ENCODE measurements around the gene SMU1. TPM values are rescaled to one million over a fixed set of nuclear protein-coding genes. Genes with fewer than 3 reads are reported as not detected.

The SMU1 gene
- total and polyA plus RNA-seq, 2 of the 13 experiments (the other 11 are each of a cell fraction or from before 2014, with no cell fraction given) = 12.9 to 36.6 TPM

DNA sequence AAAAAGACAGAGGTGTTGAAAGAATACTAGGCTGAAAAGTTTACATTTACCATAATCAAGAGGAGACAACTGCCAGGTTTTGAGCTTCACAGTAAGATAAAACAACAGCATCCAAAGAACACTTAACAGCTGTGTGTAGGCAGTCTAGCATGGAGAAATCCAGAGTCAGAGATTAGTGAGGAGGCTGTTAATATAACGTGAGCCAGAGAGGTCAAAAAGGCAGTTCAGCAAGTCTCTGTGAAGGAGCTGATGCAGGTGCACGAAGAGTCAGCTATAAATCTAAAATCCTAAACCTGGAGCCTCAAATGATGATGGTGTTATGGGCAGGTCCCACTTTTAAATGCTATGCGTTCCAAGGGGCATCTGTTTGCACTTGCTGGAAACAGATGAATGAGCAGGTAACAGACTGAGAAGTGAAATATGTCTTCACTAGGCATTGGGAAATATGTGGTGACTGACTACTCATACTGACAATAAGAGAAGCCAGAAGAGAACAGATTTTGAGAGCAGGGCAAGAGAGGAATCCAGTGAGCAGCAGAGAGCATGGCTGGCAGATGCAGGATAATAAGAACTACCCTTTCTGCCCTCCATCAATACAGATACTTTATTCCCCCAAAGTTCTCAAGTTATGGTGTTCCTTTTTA lies 83.8 kb downstream of the SMU1 start:
- no peak for FAIRE-seq
- BruUV-seq (replicated peaks) = no TSS peak
- H3K36me3 ChIP-seq (replicated peaks in 1 of 2; ENCODE audit: control insufficient read depth in 1 of 2, insufficient read depth in 2 of 2, low read length in 2 of 2) = peaks cover 8 to 46% of the 10 kb centered on the region in 2 experiments; a peak in 4 of 5 replicates
- POLR2A ChIA-PET = interaction anchor here (0.5 kb wide), 1 partner anchor 8 kb away, joined by 3 read pairs; no protein-coding TSS in a partner anchor
- CTCF ChIA-PET (ENCODE audit: low intra/inter-chr PET ratio, low total read pairs) = no interaction called here
- H3K27me3 ChIP-seq (ENCODE audit: control insufficient read depth in 1 of 2, insufficient read depth in 2 of 2, low read length in 2 of 2) = no peaks in the 10 kb centered on the region
- WGBS (ENCODE audit: low lambda C conversion rate) = 100% methylated on average over 3 of the region's 3 CpGs
- H3K4me2 ChIP-seq (ENCODE audit: low read depth, low read length) = no peak overlapping the region
- no peak overlapping the region for H3K4me3 ChIP-seq (replicated peaks in 1 of 3; ENCODE audit: insufficient read depth in 1 of 3, low read depth in 2 of 3, low read length in 3 of 3)
- H3K9ac ChIP-seq (ENCODE audit: insufficient read depth, low read depth, low read length) = no peak overlapping the region
- peaks cover 27% of the 10 kb centered on the region for H3K79me2 ChIP-seq (ENCODE audit: insufficient read depth, low read length)
- in situ Hi-C loops (cut with HindIII; ENCODE audit: extremely low pct_ligation_motif_present, low pct_unique_long_range_greater_than_20kb) (no loop called here), intact Hi-C loops (cut with micrococcal nuclease; ENCODE audit: unreplicated experiment) (no loop called here)
- no peak for DNase-seq (ENCODE audit: low spot score)
- H3K27ac ChIP-seq (ENCODE audit: extremely low read length, insufficient read depth, low read length) = no peak overlapping the region
- H3K4me1 ChIP-seq (ENCODE audit: insufficient read depth, low read length) = no peaks in the 10 kb centered on the region
- H3K9me3 ChIP-seq (ENCODE audit: low read length) = no peaks in the 10 kb centered on the region
- no peak for ATAC-seq
- no peaks in the 10 kb centered on the region; the same call in 1 of the 2 replicates for H4K20me1 ChIP-seq (ENCODE audit: insufficient read depth, low read length)
- H2AFZ ChIP-seq (ENCODE audit: low read length) = no peak overlapping the region
- TF ChIP-seq ZNF83 (CRISPR knock-in tag; IDR thresholded peaks at IDR 0.05; ENCODE audit: borderline replicate concordance) = no peak
- TF ChIP-seq ZNF10 (CRISPR knock-in tag; IDR thresholded peaks at IDR 0.05; ENCODE audit: borderline replicate concordance, low read depth) = no peak
- no peak for TF ChIP-seq GABPB1 (CRISPR knock-in tag; IDR thresholded peaks at IDR 0.05)
- no peak for TF ChIP-seq NR3C1 (CRISPR knock-in tag; IDR thresholded peaks at IDR 0.05)
- TF ChIP-seq, protein P1, sequence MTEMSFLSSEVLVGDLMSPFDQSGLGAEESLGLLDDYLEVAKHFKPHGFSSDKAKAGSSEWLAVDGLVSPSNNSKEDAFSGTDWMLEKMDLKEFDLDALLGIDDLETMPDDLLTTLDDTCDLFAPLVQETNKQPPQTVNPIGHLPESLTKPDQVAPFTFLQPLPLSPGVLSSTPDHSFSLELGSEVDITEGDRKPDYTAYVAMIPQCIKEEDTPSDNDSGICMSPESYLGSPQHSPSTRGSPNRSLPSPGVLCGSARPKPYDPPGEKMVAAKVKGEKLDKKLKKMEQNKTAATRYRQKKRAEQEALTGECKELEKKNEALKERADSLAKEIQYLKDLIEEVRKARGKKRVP (CRISPR knock-in tag; IDR thresholded peaks at IDR 0.05) = no peak
- TF ChIP-seq, protein P2, sequence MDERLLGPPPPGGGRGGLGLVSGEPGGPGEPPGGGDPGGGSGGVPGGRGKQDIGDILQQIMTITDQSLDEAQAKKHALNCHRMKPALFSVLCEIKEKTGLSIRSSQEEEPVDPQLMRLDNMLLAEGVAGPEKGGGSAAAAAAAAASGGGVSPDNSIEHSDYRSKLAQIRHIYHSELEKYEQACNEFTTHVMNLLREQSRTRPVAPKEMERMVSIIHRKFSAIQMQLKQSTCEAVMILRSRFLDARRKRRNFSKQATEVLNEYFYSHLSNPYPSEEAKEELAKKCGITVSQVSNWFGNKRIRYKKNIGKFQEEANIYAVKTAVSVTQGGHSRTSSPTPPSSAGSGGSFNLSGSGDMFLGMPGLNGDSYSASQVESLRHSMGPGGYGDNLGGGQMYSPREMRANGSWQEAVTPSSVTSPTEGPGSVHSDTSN (CRISPR knock-in tag; IDR thresholded peaks at IDR 0.05) = no peak
- TF ChIP-seq, protein P3, sequence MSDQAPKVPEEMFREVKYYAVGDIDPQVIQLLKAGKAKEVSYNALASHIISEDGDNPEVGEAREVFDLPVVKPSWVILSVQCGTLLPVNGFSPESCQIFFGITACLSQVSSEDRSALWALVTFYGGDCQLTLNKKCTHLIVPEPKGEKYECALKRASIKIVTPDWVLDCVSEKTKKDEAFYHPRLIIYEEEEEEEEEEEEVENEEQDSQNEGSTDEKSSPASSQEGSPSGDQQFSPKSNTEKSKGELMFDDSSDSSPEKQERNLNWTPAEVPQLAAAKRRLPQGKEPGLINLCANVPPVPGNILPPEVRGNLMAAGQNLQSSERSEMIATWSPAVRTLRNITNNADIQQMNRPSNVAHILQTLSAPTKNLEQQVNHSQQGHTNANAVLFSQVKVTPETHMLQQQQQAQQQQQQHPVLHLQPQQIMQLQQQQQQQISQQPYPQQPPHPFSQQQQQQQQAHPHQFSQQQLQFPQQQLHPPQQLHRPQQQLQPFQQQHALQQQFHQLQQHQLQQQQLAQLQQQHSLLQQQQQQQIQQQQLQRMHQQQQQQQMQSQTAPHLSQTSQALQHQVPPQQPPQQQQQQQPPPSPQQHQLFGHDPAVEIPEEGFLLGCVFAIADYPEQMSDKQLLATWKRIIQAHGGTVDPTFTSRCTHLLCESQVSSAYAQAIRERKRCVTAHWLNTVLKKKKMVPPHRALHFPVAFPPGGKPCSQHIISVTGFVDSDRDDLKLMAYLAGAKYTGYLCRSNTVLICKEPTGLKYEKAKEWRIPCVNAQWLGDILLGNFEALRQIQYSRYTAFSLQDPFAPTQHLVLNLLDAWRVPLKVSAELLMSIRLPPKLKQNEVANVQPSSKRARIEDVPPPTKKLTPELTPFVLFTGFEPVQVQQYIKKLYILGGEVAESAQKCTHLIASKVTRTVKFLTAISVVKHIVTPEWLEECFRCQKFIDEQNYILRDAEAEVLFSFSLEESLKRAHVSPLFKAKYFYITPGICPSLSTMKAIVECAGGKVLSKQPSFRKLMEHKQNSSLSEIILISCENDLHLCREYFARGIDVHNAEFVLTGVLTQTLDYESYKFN (CRISPR knock-in tag; conservative IDR thresholded peaks at IDR 0.05) = no peak
- TF ChIP-seq, protein P4, sequence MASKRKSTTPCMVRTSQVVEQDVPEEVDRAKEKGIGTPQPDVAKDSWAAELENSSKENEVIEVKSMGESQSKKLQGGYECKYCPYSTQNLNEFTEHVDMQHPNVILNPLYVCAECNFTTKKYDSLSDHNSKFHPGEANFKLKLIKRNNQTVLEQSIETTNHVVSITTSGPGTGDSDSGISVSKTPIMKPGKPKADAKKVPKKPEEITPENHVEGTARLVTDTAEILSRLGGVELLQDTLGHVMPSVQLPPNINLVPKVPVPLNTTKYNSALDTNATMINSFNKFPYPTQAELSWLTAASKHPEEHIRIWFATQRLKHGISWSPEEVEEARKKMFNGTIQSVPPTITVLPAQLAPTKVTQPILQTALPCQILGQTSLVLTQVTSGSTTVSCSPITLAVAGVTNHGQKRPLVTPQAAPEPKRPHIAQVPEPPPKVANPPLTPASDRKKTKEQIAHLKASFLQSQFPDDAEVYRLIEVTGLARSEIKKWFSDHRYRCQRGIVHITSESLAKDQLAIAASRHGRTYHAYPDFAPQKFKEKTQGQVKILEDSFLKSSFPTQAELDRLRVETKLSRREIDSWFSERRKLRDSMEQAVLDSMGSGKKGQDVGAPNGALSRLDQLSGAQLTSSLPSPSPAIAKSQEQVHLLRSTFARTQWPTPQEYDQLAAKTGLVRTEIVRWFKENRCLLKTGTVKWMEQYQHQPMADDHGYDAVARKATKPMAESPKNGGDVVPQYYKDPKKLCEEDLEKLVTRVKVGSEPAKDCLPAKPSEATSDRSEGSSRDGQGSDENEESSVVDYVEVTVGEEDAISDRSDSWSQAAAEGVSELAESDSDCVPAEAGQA (IDR thresholded peaks at IDR 0.05; ENCODE audit: low read depth) = no peak
- TF ChIP-seq, protein P4 (CRISPR knock-in tag; IDR thresholded peaks at IDR 0.05; ENCODE audit: borderline replicate concordance) = no peak
- no peak for TF ChIP-seq ZNF605 (CRISPR knock-in tag; IDR thresholded peaks at IDR 0.05)
